Measurements from ENCODE around the gene NFATC2. TPM values are rescaled to one million over a fixed set of nuclear protein-coding genes. Genes with fewer than 3 reads are reported as not detected.

The NFATC2 gene
- total RNA-seq, 1 donor from 2014 or later: 0.89 TPM

DNA sequence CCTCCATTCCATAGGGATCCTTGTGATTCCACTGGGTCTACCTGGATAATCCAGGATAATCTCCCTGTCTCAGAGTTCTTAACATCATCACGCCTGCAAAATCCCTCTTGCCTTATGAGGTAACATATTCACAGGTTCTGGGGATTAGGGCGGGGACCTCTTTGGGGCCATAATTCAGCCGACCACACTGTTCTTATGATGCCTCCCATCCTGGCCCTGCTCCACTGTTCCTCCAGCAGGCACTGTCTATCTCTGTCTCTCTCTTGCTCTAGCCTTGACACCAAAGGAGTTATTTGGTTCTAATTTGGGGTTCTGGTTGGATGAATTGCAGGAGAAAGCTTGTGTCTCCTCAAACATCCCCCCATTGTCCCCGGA is 168.1 kb downstream of the NFATC2 start:
- H3K27ac Mint-ChIP-seq (ENCODE audit: unreplicated experiment): no peak overlapping the region

DNA sequence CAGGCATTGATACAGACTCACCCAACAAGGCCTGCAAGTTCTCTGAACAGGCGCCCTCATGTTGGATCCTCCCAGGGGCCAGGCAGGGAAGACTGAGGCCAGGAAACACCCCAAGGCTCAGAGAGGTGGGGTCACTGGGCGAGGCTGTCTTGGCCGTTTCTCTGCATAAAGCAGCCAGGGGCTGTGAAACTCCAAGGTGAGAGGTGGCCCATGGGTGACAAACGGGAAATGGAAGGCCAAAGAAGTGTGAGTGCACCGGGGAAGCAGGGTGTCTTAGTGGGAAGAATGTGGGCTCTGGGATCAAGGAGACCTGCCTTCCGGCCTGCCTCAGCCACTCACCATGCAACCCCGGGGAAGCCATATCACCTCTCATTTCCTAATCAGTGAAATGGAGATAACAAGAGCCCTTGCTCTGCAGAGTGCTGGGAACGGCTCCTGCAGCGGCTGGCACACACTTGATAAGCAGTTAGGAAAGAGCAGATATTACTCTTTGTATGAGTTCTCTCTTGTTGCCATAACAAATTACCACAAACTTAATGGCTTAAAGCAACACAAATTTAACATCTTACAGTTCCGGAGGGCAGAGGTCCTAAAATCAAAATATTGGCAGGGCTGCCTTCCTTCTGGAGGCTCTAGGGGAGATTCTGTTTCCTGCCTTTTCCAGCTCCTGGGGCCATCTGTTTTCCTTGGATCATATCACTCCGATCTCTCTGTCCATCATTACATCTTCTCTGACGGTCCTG is 168.6 kb downstream of the NFATC2 start:
- TF ChIP-seq, protein P1, sequence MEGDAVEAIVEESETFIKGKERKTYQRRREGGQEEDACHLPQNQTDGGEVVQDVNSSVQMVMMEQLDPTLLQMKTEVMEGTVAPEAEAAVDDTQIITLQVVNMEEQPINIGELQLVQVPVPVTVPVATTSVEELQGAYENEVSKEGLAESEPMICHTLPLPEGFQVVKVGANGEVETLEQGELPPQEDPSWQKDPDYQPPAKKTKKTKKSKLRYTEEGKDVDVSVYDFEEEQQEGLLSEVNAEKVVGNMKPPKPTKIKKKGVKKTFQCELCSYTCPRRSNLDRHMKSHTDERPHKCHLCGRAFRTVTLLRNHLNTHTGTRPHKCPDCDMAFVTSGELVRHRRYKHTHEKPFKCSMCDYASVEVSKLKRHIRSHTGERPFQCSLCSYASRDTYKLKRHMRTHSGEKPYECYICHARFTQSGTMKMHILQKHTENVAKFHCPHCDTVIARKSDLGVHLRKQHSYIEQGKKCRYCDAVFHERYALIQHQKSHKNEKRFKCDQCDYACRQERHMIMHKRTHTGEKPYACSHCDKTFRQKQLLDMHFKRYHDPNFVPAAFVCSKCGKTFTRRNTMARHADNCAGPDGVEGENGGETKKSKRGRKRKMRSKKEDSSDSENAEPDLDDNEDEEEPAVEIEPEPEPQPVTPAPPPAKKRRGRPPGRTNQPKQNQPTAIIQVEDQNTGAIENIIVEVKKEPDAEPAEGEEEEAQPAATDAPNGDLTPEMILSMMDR (IDR thresholded peaks at IDR 0.05): no peak
- no peaks in the 10 kb centered on the region for H3K9me3 Mint-ChIP-seq (ENCODE audit: unreplicated experiment)
- peaks cover 20% of the 10 kb centered on the region for H3K4me1 Mint-ChIP-seq (ENCODE audit: unreplicated experiment)
- DNase-seq (ENCODE audit: extremely low spot score, unreplicated experiment): no peak
- no peaks in the 10 kb centered on the region for H3K27me3 Mint-ChIP-seq (ENCODE audit: unreplicated experiment)
- no peak overlapping the region for H3K4me3 Mint-ChIP-seq (ENCODE audit: unreplicated experiment)
- no peaks in the 10 kb centered on the region for H3K36me3 Mint-ChIP-seq (ENCODE audit: unreplicated experiment)
- no peak overlapping the region for H3K27ac Mint-ChIP-seq (ENCODE audit: unreplicated experiment)

More for the DNA sequence above, 168.1 kb downstream of the NFATC2 start:
- H3K36me3 Mint-ChIP-seq (ENCODE audit: unreplicated experiment): no peaks in the 10 kb centered on the region
- no peaks in the 10 kb centered on the region for H3K9me3 Mint-ChIP-seq (ENCODE audit: unreplicated experiment)
- peaks cover 19% of the 10 kb centered on the region for H3K4me1 Mint-ChIP-seq (ENCODE audit: unreplicated experiment)
- TF ChIP-seq, protein P1 (IDR thresholded peaks at IDR 0.05): no peak
- no peak for DNase-seq (ENCODE audit: extremely low spot score, unreplicated experiment)
- H3K4me3 Mint-ChIP-seq (ENCODE audit: unreplicated experiment): no peak overlapping the region
- H3K27me3 Mint-ChIP-seq (ENCODE audit: unreplicated experiment): no peaks in the 10 kb centered on the region

DNA sequence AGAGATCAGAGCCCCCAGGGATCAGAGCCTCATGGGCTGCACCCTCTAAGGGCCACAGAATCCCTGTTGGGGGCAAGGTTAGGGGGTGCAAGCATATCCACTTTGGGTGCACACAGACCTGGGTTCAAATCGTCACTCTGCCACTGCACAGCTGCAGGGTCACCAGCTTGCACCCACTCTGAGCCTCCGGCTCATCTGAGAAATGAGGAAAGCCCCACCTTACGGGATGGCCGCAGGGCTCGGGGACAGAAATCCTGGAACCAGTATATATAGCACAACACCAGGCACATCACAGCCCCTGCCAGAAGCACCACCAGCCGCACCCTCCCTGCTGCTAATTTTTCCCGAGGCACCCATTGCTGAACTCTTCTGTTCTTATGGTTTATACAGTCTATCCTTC is 169.6 kb downstream of the NFATC2 start:
- H3K27me3 Mint-ChIP-seq (ENCODE audit: unreplicated experiment): no peaks in the 10 kb centered on the region
- no peaks in the 10 kb centered on the region for H3K36me3 Mint-ChIP-seq (ENCODE audit: unreplicated experiment)
- TF ChIP-seq, protein P1 (IDR thresholded peaks at IDR 0.05): no peak

DNA sequence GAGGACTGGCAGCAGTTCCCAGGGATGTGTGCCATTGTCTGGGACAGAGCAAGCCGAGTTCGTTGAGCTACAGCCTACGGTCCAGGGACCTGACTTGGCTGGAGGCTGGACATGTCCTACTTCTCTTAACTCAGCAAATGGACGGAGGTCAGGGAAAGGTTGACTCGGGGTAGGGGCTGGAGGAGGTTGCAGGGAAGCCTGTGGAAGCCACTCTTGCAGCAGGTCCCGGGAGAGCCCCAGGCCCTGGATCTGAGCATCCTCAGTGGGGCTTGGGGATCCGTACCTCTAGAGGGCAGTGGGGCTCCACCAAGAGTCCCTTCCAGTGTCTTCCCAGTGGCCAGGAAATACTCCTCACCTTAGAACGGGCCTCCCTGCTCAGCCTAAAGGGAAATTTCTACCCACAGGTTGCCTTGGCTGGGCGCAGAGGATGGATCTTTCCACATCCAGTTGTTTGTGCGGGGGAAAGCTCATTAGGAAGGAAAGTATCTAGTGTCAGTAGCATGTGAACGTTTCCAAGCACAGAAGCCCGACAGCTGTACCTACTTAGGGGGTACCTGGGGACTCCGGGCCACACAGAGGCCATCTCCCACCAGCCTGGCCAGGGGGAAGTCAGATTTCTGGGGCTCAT is 170.2 kb downstream of the NFATC2 start:
- H3K27me3 Mint-ChIP-seq (ENCODE audit: unreplicated experiment): no peaks in the 10 kb centered on the region
- TF ChIP-seq, protein P1 (IDR thresholded peaks at IDR 0.05): peak; percentile 89
- H3K27ac Mint-ChIP-seq (ENCODE audit: unreplicated experiment): no peak overlapping the region
- peak; percentile 88 for DNase-seq (ENCODE audit: extremely low spot score, unreplicated experiment)
- no peaks in the 10 kb centered on the region for H3K9me3 Mint-ChIP-seq (ENCODE audit: unreplicated experiment)
- H3K36me3 Mint-ChIP-seq (ENCODE audit: unreplicated experiment): no peaks in the 10 kb centered on the region
- H3K4me3 Mint-ChIP-seq (ENCODE audit: unreplicated experiment): no peak overlapping the region
- H3K4me1 Mint-ChIP-seq (ENCODE audit: unreplicated experiment): peaks cover 23% of the 10 kb centered on the region

More for the DNA sequence above, 169.6 kb downstream of the NFATC2 start:
- Mint-ChIP-seq H3K27ac (ENCODE audit: unreplicated experiment) (no peak overlapping the region), H3K9me3 (ENCODE audit: unreplicated experiment) (no peaks in the 10 kb centered on the region), H3K4me3 (ENCODE audit: unreplicated experiment) (no peak overlapping the region), H3K4me1 (ENCODE audit: unreplicated experiment) (peaks cover 23% of the 10 kb centered on the region)
- no peak for DNase-seq (ENCODE audit: extremely low spot score, unreplicated experiment)

DNA sequence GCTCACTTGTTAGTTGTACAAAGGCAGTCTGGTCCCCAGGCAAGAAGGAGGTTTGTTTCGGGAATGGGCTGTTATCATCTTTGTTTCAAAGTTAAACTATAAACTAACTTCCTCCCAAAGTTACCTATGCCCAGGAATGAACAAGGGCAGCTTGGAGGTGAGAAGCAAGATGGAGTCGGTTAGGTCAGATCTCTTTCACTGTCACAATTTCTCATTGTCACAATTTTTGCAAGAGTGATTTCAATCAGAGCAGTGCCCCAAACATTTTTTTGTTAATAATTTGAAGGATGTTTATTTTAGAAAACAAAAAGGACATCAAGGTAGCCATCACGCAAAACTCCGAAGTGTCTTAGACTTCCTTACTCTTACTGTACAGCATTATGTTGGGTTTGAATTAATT is 170.8 kb downstream of the NFATC2 start:
- Mint-ChIP-seq H3K27ac (ENCODE audit: unreplicated experiment) (no peak overlapping the region), H3K36me3 (ENCODE audit: unreplicated experiment) (no peaks in the 10 kb centered on the region), H3K27me3 (ENCODE audit: unreplicated experiment) (no peaks in the 10 kb centered on the region), H3K4me3 (ENCODE audit: unreplicated experiment) (no peak overlapping the region), H3K4me1 (ENCODE audit: unreplicated experiment) (peaks cover 27% of the 10 kb centered on the region), H3K9me3 (ENCODE audit: unreplicated experiment) (no peaks in the 10 kb centered on the region)
- no peak for DNase-seq (ENCODE audit: extremely low spot score, unreplicated experiment)
- TF ChIP-seq, protein P1 (IDR thresholded peaks at IDR 0.05): no peak

Measured in osteocyte (in vitro differentiated cells).